HL-60 (cell line): Measurements from ENCODE around the gene LRRC71.
A peak's percentile ranks its signal among the peaks of the same experiment; 100 is the strongest.

Experiments used
- DNase-seq, 2 experiments: peaks; one replicate each; pipeline ENCODE4 v3.0.0-alpha.2; 2010 to 2020; ENCODE audit warnings: low read depth in 1 of 2, low spot score in 1 of 2
- H3K27ac ChIP-seq: fragments of 250-450 bp; sonication (Bioruptor Pico); replicated peaks from 2 replicates; pipeline ENCODE4 v1.5.1; 2020; ENCODE audit warnings: mild to moderate bottlenecking, moderate library complexity
- H3K27me3 ChIP-seq: fragments of 250-450 bp; sonication (Bioruptor Pico); 2 replicates; pipeline ENCODE4 v1.5.1; 2021; ENCODE audit warnings: mild to moderate bottlenecking, moderate library complexity; ENCODE audit not compliant: insufficient read depth, poor library complexity, severe bottlenecking
- H3K4me3 ChIP-seq: replicated peaks from 2 replicates; pipeline ENCODE4 v1.5.1; 2011; ENCODE audit warnings: mild to moderate bottlenecking, control low read depth, low read length; ENCODE audit not compliant: insufficient read depth
- GABPA ChIP-seq: IDR thresholded peaks from 2 replicates; pipeline ENCODE4 v1.6.1; 2012; ENCODE audit warnings: low read depth
- POLR2AphosphoS5 ChIP-seq: IDR thresholded peaks from 2 replicates; pipeline ENCODE4 v1.6.1; 2012; ENCODE audit warnings: low read depth
- REST ChIP-seq: IDR thresholded peaks from 2 replicates; pipeline ENCODE4 v1.6.1; 2012; ENCODE audit warnings: low read depth; ENCODE audit not compliant: insufficient replicate concordance
- SPI1 ChIP-seq: IDR thresholded peaks from 2 replicates; pipeline ENCODE4 v1.6.1; 2012; ENCODE audit warnings: low read depth, mild to moderate bottlenecking, borderline replicate concordance
- TF ChIP-seq, protein P1 (sequence below): IDR thresholded peaks from one replicate; pipeline ENCODE4 v1.5.1; 2011; ENCODE audit warnings: low read length, control low read depth, inconsistent platforms; ENCODE audit not compliant: insufficient read depth

Gene LRRC71

DNA sequence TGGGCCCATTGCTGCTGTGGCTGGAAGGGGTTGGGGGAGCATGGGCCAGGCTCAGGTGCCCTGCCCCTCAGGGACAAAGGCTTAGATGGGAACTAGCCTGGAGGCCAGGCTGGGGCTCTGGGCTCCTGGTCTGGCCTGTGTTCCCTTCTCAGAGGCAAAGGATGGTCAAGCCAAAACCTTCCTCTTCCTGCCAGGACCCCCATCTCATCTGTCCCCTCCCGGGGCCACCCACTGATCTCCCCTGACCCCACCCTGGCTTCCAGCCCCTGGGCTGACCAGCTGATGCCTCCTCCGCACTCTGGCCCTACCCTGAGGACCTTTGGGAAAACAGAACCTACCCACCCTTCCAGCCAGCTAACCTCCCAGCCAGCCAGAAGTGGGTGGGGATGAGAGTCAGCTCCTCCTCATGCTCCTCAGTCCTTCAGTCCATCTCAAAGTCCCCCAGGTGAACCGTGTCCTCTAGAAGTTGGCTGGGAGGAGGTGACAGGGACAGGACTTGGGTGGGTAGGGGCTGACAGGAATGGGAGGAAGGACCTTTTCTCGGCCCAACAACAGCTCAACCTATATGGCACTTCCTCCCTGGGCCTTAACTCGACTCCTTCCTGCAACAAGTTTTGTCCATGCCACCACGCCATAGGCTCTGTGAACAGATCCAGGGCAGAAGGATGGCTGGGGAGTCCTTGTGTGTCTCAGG, 19.4 kb upstream of the LRRC71 start:
- Histone ChIP-seq H3K27me3 (peaks cover 5% of the 10 kb centered on the region), H3K4me3 (no peak overlapping the region), H3K27ac (no peak overlapping the region)
- TF ChIP-seq SPI1 (peak; percentile 8; the same call in 1 of the 2 replicates), GABPA (no peak)
- no peak for DNase-seq

DNA sequence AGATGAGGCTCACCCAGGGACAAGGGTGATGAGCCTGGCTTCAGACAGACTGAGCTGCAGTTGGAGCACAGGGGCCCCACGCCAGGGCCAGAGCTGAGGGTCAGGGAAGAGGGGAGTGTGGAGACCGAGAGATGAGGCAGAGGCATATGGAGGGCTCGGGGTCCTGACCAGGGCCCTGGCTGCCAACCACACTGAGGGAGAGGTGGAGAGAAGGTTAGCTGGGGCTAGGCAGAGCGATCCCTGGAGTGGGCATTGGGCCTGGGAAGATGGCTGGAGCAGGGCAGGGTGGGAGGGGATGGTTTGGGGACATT, 18.9 kb upstream of the LRRC71 start:
- Histone ChIP-seq H3K27ac (no peak overlapping the region), H3K27me3 (peaks cover 5% of the 10 kb centered on the region), H3K4me3 (no peak overlapping the region)
- DNase-seq = no peak
- TF ChIP-seq GABPA (no peak), POLR2AphosphoS5 (no peak), SPI1 (no peak), REST (no peak)

- Histone ChIP-seq H3K27me3 (peaks cover 5% of the 10 kb centered on the region), H3K4me3 (no peak overlapping the region), H3K27ac (no peak overlapping the region)
- no peak for TF ChIP-seq POLR2AphosphoS5
- no peak for TF ChIP-seq REST
- no peak for TF ChIP-seq SPI1
- TF ChIP-seq, protein P1, sequence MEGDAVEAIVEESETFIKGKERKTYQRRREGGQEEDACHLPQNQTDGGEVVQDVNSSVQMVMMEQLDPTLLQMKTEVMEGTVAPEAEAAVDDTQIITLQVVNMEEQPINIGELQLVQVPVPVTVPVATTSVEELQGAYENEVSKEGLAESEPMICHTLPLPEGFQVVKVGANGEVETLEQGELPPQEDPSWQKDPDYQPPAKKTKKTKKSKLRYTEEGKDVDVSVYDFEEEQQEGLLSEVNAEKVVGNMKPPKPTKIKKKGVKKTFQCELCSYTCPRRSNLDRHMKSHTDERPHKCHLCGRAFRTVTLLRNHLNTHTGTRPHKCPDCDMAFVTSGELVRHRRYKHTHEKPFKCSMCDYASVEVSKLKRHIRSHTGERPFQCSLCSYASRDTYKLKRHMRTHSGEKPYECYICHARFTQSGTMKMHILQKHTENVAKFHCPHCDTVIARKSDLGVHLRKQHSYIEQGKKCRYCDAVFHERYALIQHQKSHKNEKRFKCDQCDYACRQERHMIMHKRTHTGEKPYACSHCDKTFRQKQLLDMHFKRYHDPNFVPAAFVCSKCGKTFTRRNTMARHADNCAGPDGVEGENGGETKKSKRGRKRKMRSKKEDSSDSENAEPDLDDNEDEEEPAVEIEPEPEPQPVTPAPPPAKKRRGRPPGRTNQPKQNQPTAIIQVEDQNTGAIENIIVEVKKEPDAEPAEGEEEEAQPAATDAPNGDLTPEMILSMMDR = no peak
- no peak for TF ChIP-seq GABPA
- no peak for DNase-seq
These were observed 18.2 kb upstream of the LRRC71 start for GRCh38 chr1:156901966-156902915.

DNA sequence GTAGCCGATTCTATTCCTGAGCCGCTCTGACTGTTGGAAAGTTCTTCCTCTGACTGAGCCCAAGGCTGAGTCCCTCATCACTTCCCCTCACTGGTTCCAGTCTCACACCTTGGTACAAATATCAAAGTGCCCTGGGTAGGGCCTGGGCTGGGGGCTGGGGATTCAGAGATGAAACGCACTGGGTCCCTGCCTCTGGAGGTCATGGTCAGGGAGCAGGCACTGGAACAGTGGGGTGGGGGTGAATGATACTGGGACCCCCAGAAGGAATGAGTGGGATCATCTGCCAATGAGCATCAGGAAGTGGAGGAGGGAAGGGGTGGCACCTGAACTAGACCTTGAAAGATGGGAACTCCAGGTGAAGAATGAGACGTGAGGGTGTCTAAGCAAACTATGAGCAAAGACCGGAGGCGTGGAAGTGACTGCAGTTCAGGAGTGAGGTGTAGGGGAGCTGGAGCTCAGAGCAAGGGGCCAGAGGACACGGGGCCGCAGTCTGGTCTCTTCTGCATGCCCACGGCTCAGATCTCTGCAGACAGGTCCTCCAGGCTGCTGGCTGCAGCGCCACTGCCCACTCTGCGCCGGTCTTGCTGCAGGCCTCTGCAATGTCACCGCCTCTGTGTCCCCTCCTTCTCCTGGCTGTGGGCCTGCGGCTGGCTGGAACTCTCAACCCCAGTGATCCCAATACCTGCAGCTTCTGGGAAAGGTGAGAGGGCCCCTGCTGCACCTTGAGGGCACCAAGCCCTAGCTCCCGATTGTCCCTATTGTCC, 16.9 kb upstream of the LRRC71 start:
- DNase-seq = no peak
- Histone ChIP-seq H3K27me3 (peaks cover 5% of the 10 kb centered on the region), H3K4me3 (no peak overlapping the region), H3K27ac (no peak overlapping the region)
- TF ChIP-seq, protein P1 = no peak
- no peak for TF ChIP-seq SPI1
- TF ChIP-seq REST = no peak
- no peak for TF ChIP-seq GABPA
- no peak for TF ChIP-seq POLR2AphosphoS5
